Natural killer cell (primary cell): Measurements from ENCODE around the gene ACO1. TPM values are rescaled to one million over a fixed set of nuclear protein-coding genes. Genes with fewer than 3 reads are reported as not detected.

Experiments used
- ATAC-seq, 3 donors: fragments of 150-1000 bp in 2 of 3; fragments of 200-7000 bp in 1 of 3; cut with Tn5 transposase; 1 replicate in 1 of 3; 2 replicates in 2 of 3; pipeline ENCODE4 v1.10.0; 2021; ENCODE audit warnings: mild to moderate bottlenecking in 2 of 3, moderate library complexity in 2 of 3
- DNase-seq, 2 donors: peaks; one replicate each; pipeline versions ENCODE4 v3.0.0 to v3.0.0-alpha.2; 2013 to 2021; ENCODE audit warnings: mixed read lengths in 1 of 2
- H3K27ac ChIP-seq: one replicate; pipeline ENCODE4 v1.5.1; 2013; ENCODE audit warnings: mild to moderate bottlenecking, low read length
- H3K27me3 ChIP-seq: one replicate; pipeline ENCODE4 v1.6.1; 2013; ENCODE audit warnings: low read length; ENCODE audit not compliant: control insufficient read depth, insufficient read depth
- H3K36me3 ChIP-seq: one replicate; pipeline ENCODE4 v1.6.1; 2013; ENCODE audit warnings: low read length; ENCODE audit not compliant: control insufficient read depth, insufficient read depth
- H3K4me1 ChIP-seq: one replicate; pipeline ENCODE4 v1.6.1; 2013; ENCODE audit warnings: low read length; ENCODE audit not compliant: control insufficient read depth, insufficient read depth
- H3K4me3 ChIP-seq: one replicate; pipeline ENCODE4 v1.5.1; 2013; ENCODE audit warnings: low read length
- H3K9me3 ChIP-seq: one replicate; pipeline ENCODE4 v1.6.1; 2013; ENCODE audit warnings: low read length; ENCODE audit not compliant: control insufficient read depth, insufficient read depth
- H3K27ac Mint-ChIP-seq, 2 donors: one replicate each; pipeline ENCODE4 v1.8.0; 2022; ENCODE audit warnings: mild to moderate bottlenecking in 2 of 2, mixed read lengths in 2 of 2, moderate library complexity in 1 of 2
- H3K27me3 Mint-ChIP-seq, 2 donors: one replicate each; pipeline ENCODE4 v1.8.0; 2022; ENCODE audit warnings: low read depth in 2 of 2, mixed read lengths in 2 of 2
- H3K36me3 Mint-ChIP-seq: one replicate; pipeline ENCODE4 v1.8.0; 2022; ENCODE audit warnings: mixed read lengths
- H3K4me1 Mint-ChIP-seq, 2 donors: one replicate each; pipeline ENCODE4 v1.8.0; 2022; ENCODE audit warnings: mixed read lengths in 2 of 2
- H3K4me3 Mint-ChIP-seq: one replicate; pipeline ENCODE4 v1.8.0; 2022; ENCODE audit warnings: mild to moderate bottlenecking, moderate library complexity, mixed read lengths
- H3K9me3 Mint-ChIP-seq, 2 donors: one replicate each; pipeline ENCODE4 v1.8.0; 2022; ENCODE audit warnings: mixed read lengths in 2 of 2
- WGBS: methylation state at CpG from one replicate; pipeline ENCODE4 v1.1.7; 2013; ENCODE audit warnings: missing lambda C conversion rate; ENCODE audit not compliant: insufficient coverage; 5-methylcytosine and 5-hydroxymethylcytosine counted together
- intact Hi-C: fragments of 100-400 bp; cut with micrococcal nuclease; formaldehyde crosslinking; loops from one replicate; pipeline ENCODE4 v1.14.2; 2022
- total RNA-seq, 4 donors: library from RNA; stranded (reverse); fragments of 120-200 nt in 1 of 4; gene quantifications; one replicate each; pipeline versions ENCODE4 v1.2.3 to v1.2.4, GENCODE V29; 2013 to 2022
- TF ChIP-seq, protein P1 (sequence below): fragments of 200-600 bp; IDR thresholded peaks from one replicate; pipeline ENCODE4 v1.8.0; 2022; ENCODE audit warnings: antibody characterized with exemption

The ACO1 gene
- total RNA-seq, 3 donors from 2014 or later (not counting 1 experiment from before 2014, with no cell fraction given), result 5.8 to 7.4 (median 6.9) TPM

DNA sequence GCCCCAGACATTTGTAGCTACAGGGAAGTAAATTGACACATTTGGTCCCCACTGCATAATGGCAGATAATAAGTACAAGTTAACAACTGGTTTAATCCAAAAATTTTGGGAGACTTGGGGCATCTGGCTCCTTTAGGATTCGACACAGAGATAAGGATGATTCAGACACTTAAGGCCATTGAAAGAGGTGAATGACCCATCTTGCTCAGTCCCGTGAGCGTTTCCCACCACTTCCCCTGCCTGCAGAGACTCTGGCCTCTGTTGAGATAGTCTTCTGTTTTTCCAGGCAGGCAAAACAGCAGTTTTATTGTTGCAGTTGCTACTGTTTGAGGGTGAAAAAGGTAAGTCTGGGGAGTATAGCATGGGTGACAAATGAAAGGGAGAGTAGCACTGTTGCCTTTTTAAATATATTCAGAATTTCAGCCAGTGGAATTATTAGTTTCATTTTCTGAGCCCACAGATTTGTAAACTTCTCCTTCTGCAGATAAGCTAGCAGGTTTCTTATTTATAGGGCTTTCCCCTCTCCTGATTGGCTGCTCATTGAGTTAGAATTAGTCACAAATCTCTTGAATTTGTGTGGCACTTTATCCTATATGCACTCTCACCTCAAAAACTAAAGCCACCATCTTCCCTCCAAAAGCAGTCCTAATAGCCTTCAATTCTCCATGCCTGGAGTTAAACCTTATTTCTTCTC is 19.3 kb downstream of the ACO1 start:
- 89% methylated on average over 3 of the region's 3 CpGs for WGBS
- Histone ChIP-seq H3K4me1 (no peaks in the 10 kb centered on the region), H3K36me3 (peaks cover 13% of the 10 kb centered on the region), H3K4me3 (no peak overlapping the region), H3K9me3 (no peaks in the 10 kb centered on the region), H3K27me3 (no peaks in the 10 kb centered on the region), H3K27ac (no peak overlapping the region)
- Mint-ChIP-seq H3K4me1 (peaks cover 8 to 11% of the 10 kb centered on the region in 2 donors), H3K4me3 (no peak overlapping the region), H3K27ac (no peak overlapping the region), H3K36me3 (no peaks in the 10 kb centered on the region), H3K27me3 (no peaks in the 10 kb centered on the region), H3K9me3 (no peaks in the 10 kb centered on the region)
- intact Hi-C loops, result no loop called here
- ATAC-seq (no peak), DNase-seq (no peak)
- TF ChIP-seq, protein P1, sequence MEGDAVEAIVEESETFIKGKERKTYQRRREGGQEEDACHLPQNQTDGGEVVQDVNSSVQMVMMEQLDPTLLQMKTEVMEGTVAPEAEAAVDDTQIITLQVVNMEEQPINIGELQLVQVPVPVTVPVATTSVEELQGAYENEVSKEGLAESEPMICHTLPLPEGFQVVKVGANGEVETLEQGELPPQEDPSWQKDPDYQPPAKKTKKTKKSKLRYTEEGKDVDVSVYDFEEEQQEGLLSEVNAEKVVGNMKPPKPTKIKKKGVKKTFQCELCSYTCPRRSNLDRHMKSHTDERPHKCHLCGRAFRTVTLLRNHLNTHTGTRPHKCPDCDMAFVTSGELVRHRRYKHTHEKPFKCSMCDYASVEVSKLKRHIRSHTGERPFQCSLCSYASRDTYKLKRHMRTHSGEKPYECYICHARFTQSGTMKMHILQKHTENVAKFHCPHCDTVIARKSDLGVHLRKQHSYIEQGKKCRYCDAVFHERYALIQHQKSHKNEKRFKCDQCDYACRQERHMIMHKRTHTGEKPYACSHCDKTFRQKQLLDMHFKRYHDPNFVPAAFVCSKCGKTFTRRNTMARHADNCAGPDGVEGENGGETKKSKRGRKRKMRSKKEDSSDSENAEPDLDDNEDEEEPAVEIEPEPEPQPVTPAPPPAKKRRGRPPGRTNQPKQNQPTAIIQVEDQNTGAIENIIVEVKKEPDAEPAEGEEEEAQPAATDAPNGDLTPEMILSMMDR, result no peak

DNA sequence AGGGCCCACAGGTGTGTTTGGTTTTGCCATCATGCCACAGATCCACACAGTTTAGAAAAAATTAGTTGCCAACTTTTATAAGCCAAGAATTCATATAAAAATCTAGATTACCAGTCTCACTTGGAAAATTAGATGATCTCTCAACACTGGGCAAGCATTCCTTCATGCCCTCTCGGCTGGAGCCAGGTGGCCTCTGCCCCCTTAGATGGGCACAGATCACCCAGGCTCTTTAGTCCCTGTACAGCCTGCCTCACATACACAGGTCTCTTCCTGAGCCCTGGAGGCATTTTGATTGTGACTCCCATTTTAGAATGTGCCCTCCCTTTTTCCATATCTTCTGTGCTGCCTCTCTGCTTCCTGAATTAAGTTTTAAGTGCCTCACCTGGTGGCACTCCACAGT is 20.0 kb downstream of the ACO1 start:
- 96% methylated on average over 1 of the region's 1 CpG for WGBS

DNA sequence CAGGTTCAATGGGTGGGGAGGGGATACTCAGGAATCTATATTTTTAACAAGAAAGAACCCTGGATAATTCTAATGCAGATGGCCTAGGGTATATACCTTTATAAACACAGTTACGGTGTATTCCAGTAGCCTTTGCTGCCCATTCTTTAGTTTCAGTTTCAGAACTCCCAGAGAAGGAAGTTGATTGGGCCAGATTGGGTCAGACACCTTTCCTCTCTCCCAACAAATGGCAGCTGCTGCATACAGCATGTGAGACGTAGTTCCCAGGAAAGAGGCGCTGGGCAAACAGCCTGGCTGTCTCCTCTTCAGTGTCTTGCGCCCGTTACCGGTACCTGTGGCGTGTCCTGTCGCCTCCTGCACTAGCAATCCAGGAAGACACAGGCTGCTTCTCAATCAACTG is 20.4 kb downstream of the ACO1 start:
- Mint-ChIP-seq H3K4me1 (peaks cover 8 to 11% of the 10 kb centered on the region in 2 donors), H3K4me3 (no peak overlapping the region), H3K27ac (no peak overlapping the region), H3K36me3 (peaks cover 4% of the 10 kb centered on the region), H3K9me3 (no peaks in the 10 kb centered on the region), H3K27me3 (no peaks in the 10 kb centered on the region)
- DNase-seq (no peak), ATAC-seq (no peak)
- intact Hi-C loops, result no loop called here
- WGBS, result 88% methylated on average over 8 of the region's 8 CpGs
- H3K4me1 ChIP-seq, result no peaks in the 10 kb centered on the region
- no peak overlapping the region for H3K4me3 ChIP-seq
- no peak overlapping the region for H3K27ac ChIP-seq
- no peaks in the 10 kb centered on the region for H3K27me3 ChIP-seq
- TF ChIP-seq, protein P1, result no peak
- no peaks in the 10 kb centered on the region for H3K9me3 ChIP-seq
- peaks cover 22% of the 10 kb centered on the region for H3K36me3 ChIP-seq

More for the DNA sequence above, 20.0 kb downstream of the ACO1 start:
- H3K4me3 Mint-ChIP-seq, result no peak overlapping the region
- Histone ChIP-seq H3K27ac (no peak overlapping the region), H3K4me3 (no peak overlapping the region), H3K4me1 (no peaks in the 10 kb centered on the region), H3K9me3 (no peaks in the 10 kb centered on the region), H3K27me3 (no peaks in the 10 kb centered on the region), H3K36me3 (peaks cover 20% of the 10 kb centered on the region)
- H3K9me3 Mint-ChIP-seq, result no peaks in the 10 kb centered on the region
- no peaks in the 10 kb centered on the region for H3K27me3 Mint-ChIP-seq
- intact Hi-C loops, result no loop called here
- H3K4me1 Mint-ChIP-seq, result peaks cover 8 to 11% of the 10 kb centered on the region in 2 donors
- ATAC-seq, result no peak
- H3K36me3 Mint-ChIP-seq, result peaks cover 4% of the 10 kb centered on the region
- DNase-seq, result no peak
- TF ChIP-seq, protein P1, result no peak
- H3K27ac Mint-ChIP-seq, result no peak overlapping the region

DNA sequence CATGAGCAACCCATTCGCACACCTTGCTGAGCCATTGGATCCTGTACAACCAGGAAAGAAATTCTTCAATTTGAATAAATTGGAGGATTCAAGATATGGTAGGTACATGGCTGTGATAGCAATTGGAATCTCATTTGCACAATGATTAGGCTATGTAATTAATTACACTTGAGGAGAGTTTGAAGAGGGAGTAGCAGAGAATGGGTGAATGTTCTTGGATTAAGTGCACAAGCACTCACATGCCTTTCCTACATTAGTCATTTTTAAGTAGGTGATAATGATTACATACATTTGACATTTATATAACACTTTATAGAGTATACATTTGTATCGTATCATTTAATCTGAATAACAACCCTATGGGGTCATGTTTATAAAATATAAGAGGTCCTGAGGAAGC is 21.1 kb downstream of the ACO1 start:
- no peaks in the 10 kb centered on the region for H3K9me3 ChIP-seq
- Mint-ChIP-seq H3K4me3 (no peak overlapping the region), H3K9me3 (no peaks in the 10 kb centered on the region), H3K36me3 (peaks cover 4% of the 10 kb centered on the region), H3K27me3 (no peaks in the 10 kb centered on the region), H3K4me1 (peaks cover 8 to 11% of the 10 kb centered on the region in 2 donors), H3K27ac (no peak overlapping the region)
- no peak overlapping the region for H3K4me3 ChIP-seq
- no peak for ATAC-seq
- TF ChIP-seq, protein P1, result no peak
- intact Hi-C loops, result no loop called here
- no peaks in the 10 kb centered on the region for H3K4me1 ChIP-seq
- no peak overlapping the region for H3K27ac ChIP-seq
- H3K27me3 ChIP-seq, result no peaks in the 10 kb centered on the region
- 100% methylated on average over 1 of the region's 2 CpGs for WGBS
- no peak for DNase-seq
- H3K36me3 ChIP-seq, result peaks cover 22% of the 10 kb centered on the region
